ENCODE data around the gene RHCE. TPM values are rescaled to one million over a fixed set of nuclear protein-coding genes. Genes with fewer than 3 reads are reported as not detected.
"Not testable (repeated sequence)": the region's sequence is repeated elsewhere in the genome, so short reads cannot be mapped to it uniquely, and the experiment has no call there.

RHCE gene
- total RNA-seq, 1 experiment from 2014 or later, result 0.24 TPM

- H3K9me3 Mint-ChIP-seq; POLR2A ChIA-PET; H3K4me1 Mint-ChIP-seq; H3K4me3 Mint-ChIP-seq; H3K27me3 Mint-ChIP-seq (ENCODE audit: low read depth); DNase-seq (ENCODE audit: low spot score); H3K27ac Mint-ChIP-seq; H3K36me3 Mint-ChIP-seq: not testable (repeated sequence)
- CTCF ChIA-PET, result interaction anchor here (1.0 kb wide), 1 partner anchor 78 kb away, joined by 3 read pairs; no protein-coding TSS in a partner anchor
- peak; percentile 34 for ATAC-seq
These were observed 6.5 kb downstream of the RHCE start for GRCh38 chr1:25414157-25414556.

DNA sequence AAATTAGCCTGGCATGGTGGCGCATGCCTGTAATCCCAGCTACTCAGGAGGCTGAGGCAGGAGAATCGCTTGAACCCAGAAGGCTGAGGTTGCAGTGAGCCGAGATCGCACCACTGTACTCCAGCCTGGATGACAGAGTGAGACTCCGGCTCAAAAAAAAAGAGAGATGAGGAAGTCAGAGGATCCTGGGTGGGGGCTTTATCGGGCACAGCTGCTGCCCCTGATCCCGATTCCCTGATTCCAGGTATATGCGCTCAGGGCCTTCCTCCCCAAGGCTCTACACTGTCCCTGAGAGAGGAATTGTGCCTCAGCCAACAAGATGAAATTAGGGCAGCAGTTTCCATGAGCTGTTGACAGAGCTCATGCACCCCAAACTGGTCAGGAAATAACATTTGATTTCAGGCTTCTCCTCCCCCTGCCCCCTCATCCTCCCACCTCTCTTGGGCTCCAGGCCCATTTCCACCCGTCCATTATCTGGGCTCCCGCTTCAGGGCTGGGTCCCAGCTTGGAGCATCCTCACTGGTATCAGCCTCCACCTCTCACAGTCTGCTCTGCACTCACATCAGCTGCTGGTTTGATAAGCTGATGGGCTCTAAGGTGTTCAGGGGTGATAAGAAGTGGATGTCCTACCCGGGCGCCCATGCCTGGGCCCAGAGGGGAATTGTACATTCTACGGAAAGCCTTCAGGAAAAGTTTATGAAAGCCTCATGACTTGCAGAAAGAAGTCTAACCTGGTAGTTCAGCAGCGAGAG is 7.6 kb downstream of the RHCE start:
- ATAC-seq; H3K36me3 Mint-ChIP-seq; CTCF ChIA-PET; H3K27me3 Mint-ChIP-seq (ENCODE audit: low read depth); H3K9me3 Mint-ChIP-seq; H3K4me1 Mint-ChIP-seq; H3K4me3 Mint-ChIP-seq; H3K27ac Mint-ChIP-seq; DNase-seq (ENCODE audit: low spot score): not testable (repeated sequence)
- POLR2A ChIA-PET, result interaction anchor here (0.6 kb wide), 1 partner anchor 32 kb away, joined by 4 read pairs; no protein-coding TSS in a partner anchor

- H3K4me1 Mint-ChIP-seq; CTCF ChIA-PET; H3K27me3 Mint-ChIP-seq (ENCODE audit: low read depth); POLR2A ChIA-PET; DNase-seq (ENCODE audit: low spot score); H3K9me3 Mint-ChIP-seq; ATAC-seq; H3K4me3 Mint-ChIP-seq; H3K27ac Mint-ChIP-seq; H3K36me3 Mint-ChIP-seq: not testable (repeated sequence)
These were observed 10.8 kb downstream of the RHCE start for GRCh38 chr1:25409641-25410427.

GRCh38 chr1:25405731-25406305 is 14.8 kb downstream of the RHCE start:
- H3K4me1 Mint-ChIP-seq; H3K36me3 Mint-ChIP-seq; H3K4me3 Mint-ChIP-seq; POLR2A ChIA-PET; DNase-seq (ENCODE audit: low spot score); H3K27ac Mint-ChIP-seq; H3K9me3 Mint-ChIP-seq; H3K27me3 Mint-ChIP-seq (ENCODE audit: low read depth); ATAC-seq: not testable (repeated sequence)
- CTCF ChIA-PET, result interaction anchor here (0.9 kb wide), 1 partner anchor 119 kb away, joined by 4 read pairs; no protein-coding TSS in a partner anchor

- CTCF ChIA-PET; H3K4me3 Mint-ChIP-seq; H3K36me3 Mint-ChIP-seq; H3K27ac Mint-ChIP-seq; POLR2A ChIA-PET; H3K9me3 Mint-ChIP-seq; DNase-seq (ENCODE audit: low spot score); H3K4me1 Mint-ChIP-seq: not testable (repeated sequence)
- peaks cover 11% of the 10 kb centered on the region; the same call in 1 of the 2 replicates for H3K27me3 Mint-ChIP-seq (ENCODE audit: low read depth)
- ATAC-seq, result peak; percentile 97
- 0 out of 2 replicates have a peak, but pooled peaks have one; percentile 15 for TF ChIP-seq CTCF (IDR thresholded peaks at IDR 0.05)
These were observed 17.4 kb downstream of the RHCE start for GRCh38 chr1:25402947-25403803.

DNA sequence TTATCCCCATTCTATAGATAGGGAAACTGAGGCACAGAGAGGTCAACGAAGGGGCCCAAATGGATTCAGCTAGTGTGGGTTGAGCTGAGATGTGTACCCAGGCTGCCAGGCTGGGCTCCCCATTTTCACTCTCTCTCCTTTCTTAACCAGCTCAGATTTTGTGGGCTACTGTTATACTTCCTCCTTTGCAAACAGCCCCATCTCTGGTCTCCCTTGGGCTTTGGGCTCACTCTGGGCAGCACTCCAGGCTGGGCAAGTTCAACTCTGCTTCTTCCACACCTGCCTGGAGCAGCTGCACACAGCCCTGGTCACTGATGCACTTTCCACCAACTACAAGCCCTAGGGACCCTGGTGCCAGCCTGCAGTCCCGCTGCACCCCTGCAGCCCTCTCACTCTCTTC is 22.5 kb downstream of the RHCE start:
- ATAC-seq; DNase-seq (ENCODE audit: low spot score); H3K4me3 Mint-ChIP-seq; POLR2A ChIA-PET; H3K9me3 Mint-ChIP-seq; CTCF ChIA-PET; H3K27ac Mint-ChIP-seq; H3K4me1 Mint-ChIP-seq; H3K36me3 Mint-ChIP-seq: not testable (repeated sequence)
- H3K27me3 Mint-ChIP-seq (ENCODE audit: low read depth), result peaks cover 11% of the 10 kb centered on the region; the same call in 1 of the 2 replicates

DNA sequence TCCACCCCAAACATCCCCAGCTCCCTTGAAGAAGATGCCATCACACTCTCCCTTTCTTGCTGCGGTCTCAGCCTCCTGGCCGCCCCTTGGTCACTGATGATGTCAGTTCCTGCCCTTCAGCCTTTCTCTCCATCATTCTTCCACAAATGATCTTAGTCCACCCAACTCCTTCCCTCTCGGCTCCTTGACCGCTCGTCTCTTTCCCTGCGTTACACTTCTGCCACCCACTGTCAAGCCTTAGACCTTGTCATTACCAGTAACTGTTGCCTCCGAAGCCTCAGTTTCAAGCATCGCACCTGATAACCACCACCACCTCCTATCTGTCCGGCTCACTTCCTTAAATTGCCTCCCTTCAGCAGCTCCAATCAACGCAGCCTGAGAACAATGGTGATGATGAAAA is 23.1 kb downstream of the RHCE start:
- H3K36me3 Mint-ChIP-seq; H3K27me3 Mint-ChIP-seq (ENCODE audit: low read depth); POLR2A ChIA-PET; DNase-seq (ENCODE audit: low spot score); H3K9me3 Mint-ChIP-seq; H3K4me1 Mint-ChIP-seq; H3K27ac Mint-ChIP-seq; CTCF ChIA-PET; H3K4me3 Mint-ChIP-seq; ATAC-seq: not testable (repeated sequence)
